Measurements from ENCODE around the gene MCEE. TPM values are rescaled to one million over a fixed set of nuclear protein-coding genes. Genes with fewer than 3 reads are reported as not detected.

MCEE gene
- total and polyA plus RNA-seq, 2 of the 4 experiments (the other 2 are of a cell fraction): 11.1 to 15.0 TPM

DNA sequence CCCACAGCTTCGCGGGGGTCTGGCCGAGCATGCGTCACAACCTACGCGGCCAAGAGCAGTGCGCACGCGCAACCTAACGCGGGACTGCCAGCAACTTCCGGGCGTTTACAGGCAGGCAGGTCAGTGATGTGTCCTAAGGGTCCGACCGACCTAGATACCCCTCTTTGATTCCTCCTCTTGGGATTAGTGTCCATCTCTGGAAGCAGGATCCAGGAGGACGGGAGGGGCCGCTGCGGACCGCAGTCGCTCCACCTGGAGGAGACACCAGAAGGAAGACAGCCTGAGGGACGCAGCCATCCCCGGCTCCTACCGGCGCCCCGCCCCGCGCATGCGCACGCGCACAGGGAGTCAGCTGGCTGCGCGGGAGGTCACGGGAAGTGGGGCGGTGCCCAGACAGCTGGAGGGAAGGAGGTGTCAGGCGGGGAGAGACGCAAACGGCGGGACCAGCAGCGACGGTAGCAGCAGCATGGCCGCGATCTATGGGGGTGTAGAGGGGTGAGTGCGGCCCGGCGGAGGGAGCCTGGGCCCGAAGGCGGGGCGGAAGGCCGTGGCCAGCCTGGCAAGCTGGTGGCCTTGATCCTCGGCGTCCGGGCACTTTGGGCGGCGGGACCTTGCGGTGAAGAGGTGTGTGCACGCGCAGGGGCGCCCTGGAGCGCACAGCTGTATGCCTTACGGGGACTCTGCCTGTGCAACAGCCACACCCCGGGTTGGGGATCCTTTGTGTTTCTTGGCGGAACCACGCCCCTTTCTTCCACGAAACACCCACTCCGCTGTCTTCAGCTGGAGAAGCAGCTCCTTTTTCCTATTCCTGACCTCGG is 61.6 kb downstream of the MCEE start, which contains the start of gene NAGK:
Gene NAGK (plus strand): TSS at position 431 of the 818 bp plus-strand sequence. CDS start 36 bp downstream, at position 467.
- Histone ChIP-seq H4K20me1 (ENCODE audit: insufficient read depth, low read length) (0 out of 2 replicates have a peak, but pooled peaks cover 10% of the 10 kb centered on the region), H3K79me1 (ENCODE audit: low read depth in 1 of 2, low read length in 2 of 2) (peaks cover 24 to 56% of the 10 kb centered on the region in 2 experiments), H2BK15ac (ENCODE audit: low read depth, low read length) (peak within 1 kb of the TSS; percentile 61; the same call in 1 of the 3 replicates), H2BK5ac (ENCODE audit: low read depth, low read length, poor library complexity, severe bottlenecking) (peak within 1 kb of the TSS; percentile 95), H3K4ac (ENCODE audit: low read depth, low read length) (peak within 1 kb of the TSS; percentile 98), H3K23ac (ENCODE audit: low read depth, low read length) (peak within 1 kb of the TSS; percentile 98), H4K91ac (ENCODE audit: insufficient read depth, low read depth, low read length) (peak within 1 kb of the TSS; percentile 99), H3K18ac (ENCODE audit: low read depth, low read length) (peak within 1 kb of the TSS; percentile 92), H3K56ac (ENCODE audit: extremely low read depth, insufficient read depth, low read length) (peak within 1 kb of the TSS; percentile 98), H3K27me3 (ENCODE audit: control insufficient read depth, insufficient read depth, low read length) (no peaks in the 10 kb centered on the region), H2BK20ac (ENCODE audit: low read depth, low read length) (peak within 1 kb of the TSS; percentile 0; the same call in 1 of the 2 replicates), H3K9me1 (ENCODE audit: insufficient read depth, low read length) (peaks cover 17% of the 10 kb centered on the region), H3K9ac (ENCODE audit: low read depth, low read length) (peak within 1 kb of the TSS; percentile 95), H3K14ac (replicated peaks; ENCODE audit: low read depth, low read length) (peak within 1 kb of the TSS; percentile 99), H3K4me2 (ENCODE audit: low read depth, low read length) (peak within 1 kb of the TSS; percentile 97), H3K4me1 (ENCODE audit: control insufficient read depth, insufficient read depth, low read length) (peaks cover 21% of the 10 kb centered on the region), H3K9me3 (ENCODE audit: control insufficient read depth, insufficient read depth, low read length) (no peaks in the 10 kb centered on the region), H2BK120ac (ENCODE audit: low read depth, low read length) (peak within 1 kb of the TSS; percentile 81), H3K27ac (ENCODE audit: insufficient read depth, low read length) (peak within 1 kb of the TSS; percentile 95), H3K4me3 (ENCODE audit: insufficient read depth, low read depth, low read length) (peak within 1 kb of the TSS; percentile 69), H2AK9ac (replicated peaks; ENCODE audit: low read depth, low read length, poor library complexity) (peak within 1 kb of the TSS; percentile 96), H4K5ac (ENCODE audit: low read depth, low read length) (peak within 1 kb of the TSS; percentile 96), H2AFZ (replicated peaks; ENCODE audit: low read length, poor library complexity) (peak within 1 kb of the TSS; percentile 99), H2AK5ac (ENCODE audit: low read depth, low read length) (peak within 1 kb of the TSS; percentile 97), H4K8ac (ENCODE audit: low read depth in 2 of 2, low read length in 2 of 2) (peak within 1 kb of the TSS; percentile 99 to 100), H3K36me3 (ENCODE audit: control insufficient read depth, insufficient read depth, low read length) (peaks cover 21% of the 10 kb centered on the region)
- no peak for TF ChIP-seq RAD21 (IDR thresholded peaks at IDR 0.05; ENCODE audit: low read length)
- TF ChIP-seq FOS (IDR thresholded peaks at IDR 0.05; ENCODE audit: low read depth, low read length): 0 out of 2 replicates have a peak, but pooled peaks have one; percentile 9
- TF ChIP-seq RFX5 (IDR thresholded peaks at IDR 0.05; ENCODE audit: low read depth, low read length): no peak
- TF ChIP-seq POLR2A (IDR thresholded peaks at IDR 0.05; ENCODE audit: low read depth, low read length): peak; percentile 99
- TF ChIP-seq MAFK (IDR thresholded peaks at IDR 0.05; ENCODE audit: low read depth, low read length): no peak
- TF ChIP-seq, protein P1, sequence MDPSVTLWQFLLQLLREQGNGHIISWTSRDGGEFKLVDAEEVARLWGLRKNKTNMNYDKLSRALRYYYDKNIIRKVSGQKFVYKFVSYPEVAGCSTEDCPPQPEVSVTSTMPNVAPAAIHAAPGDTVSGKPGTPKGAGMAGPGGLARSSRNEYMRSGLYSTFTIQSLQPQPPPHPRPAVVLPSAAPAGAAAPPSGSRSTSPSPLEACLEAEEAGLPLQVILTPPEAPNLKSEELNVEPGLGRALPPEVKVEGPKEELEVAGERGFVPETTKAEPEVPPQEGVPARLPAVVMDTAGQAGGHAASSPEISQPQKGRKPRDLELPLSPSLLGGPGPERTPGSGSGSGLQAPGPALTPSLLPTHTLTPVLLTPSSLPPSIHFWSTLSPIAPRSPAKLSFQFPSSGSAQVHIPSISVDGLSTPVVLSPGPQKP (IDR thresholded peaks at IDR 0.05; ENCODE audit: borderline replicate concordance, low read depth, low read length): no peak
- TF ChIP-seq, protein P2, sequence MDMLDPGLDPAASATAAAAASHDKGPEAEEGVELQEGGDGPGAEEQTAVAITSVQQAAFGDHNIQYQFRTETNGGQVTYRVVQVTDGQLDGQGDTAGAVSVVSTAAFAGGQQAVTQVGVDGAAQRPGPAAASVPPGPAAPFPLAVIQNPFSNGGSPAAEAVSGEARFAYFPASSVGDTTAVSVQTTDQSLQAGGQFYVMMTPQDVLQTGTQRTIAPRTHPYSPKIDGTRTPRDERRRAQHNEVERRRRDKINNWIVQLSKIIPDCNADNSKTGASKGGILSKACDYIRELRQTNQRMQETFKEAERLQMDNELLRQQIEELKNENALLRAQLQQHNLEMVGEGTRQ (IDR thresholded peaks at IDR 0.05; ENCODE audit: low read depth, low read length): peak; percentile 90
- peak; percentile 96 for TF ChIP-seq MXI1 (IDR thresholded peaks at IDR 0.05; ENCODE audit: borderline replicate concordance, low read depth, low read length)
- TF ChIP-seq BHLHE40 (IDR thresholded peaks at IDR 0.05; ENCODE audit: low read depth, low read length): peak; percentile 79
- TF ChIP-seq, protein P3, sequence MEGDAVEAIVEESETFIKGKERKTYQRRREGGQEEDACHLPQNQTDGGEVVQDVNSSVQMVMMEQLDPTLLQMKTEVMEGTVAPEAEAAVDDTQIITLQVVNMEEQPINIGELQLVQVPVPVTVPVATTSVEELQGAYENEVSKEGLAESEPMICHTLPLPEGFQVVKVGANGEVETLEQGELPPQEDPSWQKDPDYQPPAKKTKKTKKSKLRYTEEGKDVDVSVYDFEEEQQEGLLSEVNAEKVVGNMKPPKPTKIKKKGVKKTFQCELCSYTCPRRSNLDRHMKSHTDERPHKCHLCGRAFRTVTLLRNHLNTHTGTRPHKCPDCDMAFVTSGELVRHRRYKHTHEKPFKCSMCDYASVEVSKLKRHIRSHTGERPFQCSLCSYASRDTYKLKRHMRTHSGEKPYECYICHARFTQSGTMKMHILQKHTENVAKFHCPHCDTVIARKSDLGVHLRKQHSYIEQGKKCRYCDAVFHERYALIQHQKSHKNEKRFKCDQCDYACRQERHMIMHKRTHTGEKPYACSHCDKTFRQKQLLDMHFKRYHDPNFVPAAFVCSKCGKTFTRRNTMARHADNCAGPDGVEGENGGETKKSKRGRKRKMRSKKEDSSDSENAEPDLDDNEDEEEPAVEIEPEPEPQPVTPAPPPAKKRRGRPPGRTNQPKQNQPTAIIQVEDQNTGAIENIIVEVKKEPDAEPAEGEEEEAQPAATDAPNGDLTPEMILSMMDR (conservative IDR thresholded peaks at IDR 0.05; ENCODE audit: low read depth, low read length): 0 out of 2 replicates have a peak, but pooled peaks have one; percentile 1
- peak; percentile 7 for TF ChIP-seq RCOR1 (IDR thresholded peaks at IDR 0.05; ENCODE audit: insufficient replicate concordance, low read length)
- TF ChIP-seq CHD1 (IDR thresholded peaks at IDR 0.05; ENCODE audit: low read depth, low read length): peak; percentile 60; the same call in 1 of the 2 replicates
- TF ChIP-seq MAZ (IDR thresholded peaks at IDR 0.05; ENCODE audit: borderline replicate concordance, low read depth, low read length): peak; percentile 80
- POLR2A ChIA-PET (ENCODE audit: unreplicated experiment): interaction anchor here (0.6 to 0.9 kb wide), 3 partner anchors 9 to 24 kb away, joined by 3 to 7 read pairs (median 3); no protein-coding TSS in a partner anchor
- TSS peak; percentile 86 for BruUV-seq (replicated peaks)
- ATAC-seq (ENCODE audit: low read depth) (peak; percentile 91), DNase-seq (peak; percentile 94)
- WGBS, 2 experiments (ENCODE audit: extremely low coverage in 2 of 2, insufficient read length in 1 of 2): 1% methylated on average over 28 of the region's 66 CpGs; no CpG with 5 or more reads in 1 of the 2 experiments
- CTCF ChIA-PET: interaction anchor here (1.0 kb wide), 1 partner anchor 32 kb away, joined by 3 read pairs; no protein-coding TSS in a partner anchor
- dilution Hi-C loops (cut with HindIII; ENCODE audit: low sequenced_read_pairs, unreplicated experiment) (no loop called here), in situ Hi-C loops (cut with MboI; ENCODE audit: low sequenced_read_pairs) (no loop called here), intact Hi-C loops (cut with micrococcal nuclease) (loop anchor here (1.0 to 5.0 kb wide), 4 partner anchors 62 to 91 kb away; partner anchors contain the start of genes ANKRD53, MCEE, MPHOSPH10 and TEX261)

Measured in IMR-90 (cell line).